Heart right ventricle (tissue), 16 donors: ENCODE measurements around the gene GORASP1. TPM values are rescaled to one million over a fixed set of nuclear protein-coding genes. Genes with fewer than 3 reads are reported as not detected.

Experiments
- ATAC-seq, 8 donors: fragments of 200-7000 bp; cut with Tn5 transposase; one replicate each; pipeline ENCODE4 v1.9.1; 2020; ENCODE audit warnings: mild to moderate bottlenecking in 8 of 8, moderate library complexity in 8 of 8, moderate number of reproducible peaks in 1 of 8
- DNase-seq, 2 donors: peaks; one replicate each; pipeline ENCODE4 v3.0.0-alpha.2; 2020
- H3K27ac ChIP-seq, 10 donors: fragments of 200-600 bp; sonication (generic) in 2 of 10; one replicate each; pipeline versions ENCODE4 v1.5.0 to v1.8.0; 2020 to 2022; ENCODE audit warnings: mild to moderate bottlenecking in 3 of 10
- H3K27me3 ChIP-seq, 7 donors: fragments of 200-600 bp; one replicate each; pipeline ENCODE4 v1.8.0; 2021 to 2022; ENCODE audit warnings: mild to moderate bottlenecking in 2 of 7
- H3K36me3 ChIP-seq, 9 donors: fragments of 200-600 bp; sonication (generic) in 1 of 9; one replicate each; pipeline versions ENCODE4 v1.5.0 to v1.8.0; 2020 to 2022; ENCODE audit warnings: mild to moderate bottlenecking in 2 of 9
- H3K4me1 ChIP-seq, 9 donors: fragments of 200-600 bp; sonication (generic) in 1 of 9; one replicate each; pipeline versions ENCODE4 v1.5.0 to v1.8.0; 2020 to 2022; ENCODE audit warnings: mild to moderate bottlenecking in 4 of 9
- H3K4me3 ChIP-seq, 10 donors: fragments of 200-600 bp; sonication (generic) in 2 of 10; one replicate each; pipeline versions ENCODE4 v1.5.0 to v1.8.0; 2020 to 2022; ENCODE audit warnings: mild to moderate bottlenecking in 7 of 10, moderate library complexity in 2 of 10
- H3K9me3 ChIP-seq, 11 donors: fragments of 200-600 bp in 10 of 11; sonication (generic) in 2 of 11; one replicate each; pipeline versions ENCODE4 v1.5.0 to v1.8.0; 2013 to 2022; ENCODE audit warnings: mild to moderate bottlenecking in 2 of 11, control low read depth in 1 of 11, moderate library complexity in 1 of 11
- WGBS, 2 donors: extraction: QIAGEN DNeasy Blood & Tissue Kit; methylation state at CpG; one replicate each; pipeline ENCODE4 v1.1.7; 2013; ENCODE audit warnings: inconsistent platforms in 1 of 2; 5-methylcytosine and 5-hydroxymethylcytosine counted together
- intact Hi-C, 10 donors: fragments of 100-400 bp; cut with DNase I; formaldehyde crosslinking; loops; one replicate each; pipeline versions ENCODE4 v1.11.1 to v1.14.2; 2022
- polyA plus RNA-seq, 2 donors: library from polyadenylated mRNA; stranded (reverse); fragments of 200-250 nt; gene quantifications; one replicate each; pipeline ENCODE4 v1.2.3, GENCODE V29; 2013
- total RNA-seq, 10 donors: library from RNA; stranded (reverse); fragmentation: NEBNext Ultra II Directional in 3 of 10; extraction: Animal tissue kit (Norgen Biotek cat#: 25700) in 3 of 10; gene quantifications; one replicate each; pipeline versions ENCODE4 v1.2.1 to v1.2.4, GENCODE V29; 2021 to 2023
- TF ChIP-seq, protein P1 (sequence below), 9 donors: fragments of 200-600 bp; sonication (generic) in 2 of 9; IDR thresholded peaks; one replicate each; pipeline versions ENCODE4 v1.5.0 to v1.8.0; 2021 to 2022; ENCODE audit warnings: antibody characterized with exemption in 9 of 9, mild to moderate bottlenecking in 5 of 9, moderate library complexity in 1 of 9
- donor health status: Arrhythmogenic right ventricular cardiomyopathy.
- donor health status: ischemic (EF 13 %, LVEDD 7.1; RV severe dilation, severe dysfunction).
- donor health status: healthy with polysubstance abuse.
- donor health status: DM: no; HTN: yes; CAD: no.
- donor health status: DM: no; HTN: no; CAD: no.
- donor health status: ischemic (EF 25% LVEDD 6.9; RV normal size, moderate dysfunction).
- donor health status: ischemic (EF 25% LVEDD 5.7; RV mildly dilated, moderate dysfunction).
- donor health status: healthy.
- donor health status: DM: yes; HTN: yes; CAD: no.
- donor health status: Ischemic cardiomyopathy.
- donor health status: ischemic (EF 35%, LVEDD 5.7; RV mildly dilated, moderate dysfunction).
- donor health status: nonischemic (EF 11% LVEDD 7.7; RV severe dilation, severe dysfunction).
- donor health status: DM: yes; HTN: yes; CAD: no.
- donor health status: PGD.
- donor health status: ischemic (EF 29% LVEDD 5.4; RV normal size, mild dysfunction).
- donor health status: nonischemic (EF 23%, LVEDD 6.1; RV moderate dilation, normal function).

GORASP1 gene
- total and polyA plus RNA-seq, 12 donors: 28.4 to 54.2 (median 40.6) TPM

DNA sequence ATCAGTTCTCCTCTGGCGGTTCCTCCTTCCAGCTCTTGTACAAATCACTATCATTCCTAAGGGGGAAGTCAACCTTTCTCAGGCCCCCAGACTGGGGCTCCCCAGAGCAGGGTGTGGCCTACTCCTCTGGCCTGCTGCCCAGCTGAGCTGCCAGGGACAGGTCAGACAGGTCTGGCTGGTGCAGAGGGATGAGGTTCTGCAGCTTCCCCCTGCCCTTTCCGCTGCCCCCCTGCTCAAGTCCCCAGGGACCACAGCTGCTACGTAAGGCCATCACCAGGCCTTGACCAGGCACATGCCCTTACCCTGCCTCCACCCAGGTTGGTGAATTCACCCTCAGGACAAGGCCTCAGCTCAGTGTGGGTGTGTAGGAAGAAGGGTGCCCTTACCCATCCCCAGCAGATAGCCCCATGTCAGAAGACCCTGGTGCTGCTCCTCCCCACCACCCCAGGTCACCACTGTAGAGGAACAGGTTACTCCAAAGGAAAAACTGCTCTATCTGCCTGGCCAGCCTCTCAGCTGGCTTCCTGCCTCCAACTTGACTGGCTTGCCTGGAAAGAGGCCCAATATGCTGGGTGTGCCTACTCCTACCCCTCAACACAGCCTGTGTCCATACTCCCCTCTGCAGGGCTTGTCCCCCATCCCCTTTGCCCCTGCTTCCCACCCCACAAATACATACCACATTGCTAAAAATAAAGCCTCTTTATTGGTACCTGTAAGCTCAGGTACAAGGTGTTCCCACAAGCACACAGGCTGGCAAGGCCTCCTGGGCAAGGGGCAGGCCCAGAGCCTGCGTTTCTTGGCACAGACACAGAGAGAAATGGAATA is 34.0 kb upstream of the GORASP1 start:
- peaks cover 37 to 78% (median 58%) of the 10 kb centered on the region in 9 donors for H3K4me1 ChIP-seq
- H3K27ac ChIP-seq: peak overlapping the region in 8 of 10 donors; percentile 4 to 65 (median 47)
- ATAC-seq (peak; percentile 17 to 61 (median 50)), DNase-seq (peak; percentile 60 to 67)
- H3K27me3 ChIP-seq: no peaks in the 10 kb centered on the region
- TF ChIP-seq, protein P1, sequence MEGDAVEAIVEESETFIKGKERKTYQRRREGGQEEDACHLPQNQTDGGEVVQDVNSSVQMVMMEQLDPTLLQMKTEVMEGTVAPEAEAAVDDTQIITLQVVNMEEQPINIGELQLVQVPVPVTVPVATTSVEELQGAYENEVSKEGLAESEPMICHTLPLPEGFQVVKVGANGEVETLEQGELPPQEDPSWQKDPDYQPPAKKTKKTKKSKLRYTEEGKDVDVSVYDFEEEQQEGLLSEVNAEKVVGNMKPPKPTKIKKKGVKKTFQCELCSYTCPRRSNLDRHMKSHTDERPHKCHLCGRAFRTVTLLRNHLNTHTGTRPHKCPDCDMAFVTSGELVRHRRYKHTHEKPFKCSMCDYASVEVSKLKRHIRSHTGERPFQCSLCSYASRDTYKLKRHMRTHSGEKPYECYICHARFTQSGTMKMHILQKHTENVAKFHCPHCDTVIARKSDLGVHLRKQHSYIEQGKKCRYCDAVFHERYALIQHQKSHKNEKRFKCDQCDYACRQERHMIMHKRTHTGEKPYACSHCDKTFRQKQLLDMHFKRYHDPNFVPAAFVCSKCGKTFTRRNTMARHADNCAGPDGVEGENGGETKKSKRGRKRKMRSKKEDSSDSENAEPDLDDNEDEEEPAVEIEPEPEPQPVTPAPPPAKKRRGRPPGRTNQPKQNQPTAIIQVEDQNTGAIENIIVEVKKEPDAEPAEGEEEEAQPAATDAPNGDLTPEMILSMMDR (IDR thresholded peaks at IDR 0.05): no peak
- intact Hi-C loops: loop anchor here in 2 of 10 donors (5.0 to 10.0 kb wide), 2 partner anchors 41 to 243 kb away; partner anchors contain the start of gene SLC25A38 (in 1 of the 2)
- peaks cover 0 to 83% (median 41%) of the 10 kb centered on the region in 9 donors for H3K36me3 ChIP-seq
- WGBS, 2 donors: 33 to 38% methylated on average over 4 of the region's 4 CpGs
- H3K9me3 ChIP-seq: no peaks in the 10 kb centered on the region
- H3K4me3 ChIP-seq: no peak overlapping the region

GRCh38 chr3:39140341-39140971 is 33.0 kb upstream of the GORASP1 start:
- intact Hi-C loops: loop anchor here in 2 of 10 donors (5.0 to 10.0 kb wide), 2 partner anchors 42 to 244 kb away; partner anchors contain the start of gene SLC25A38 (in 1 of the 2)
- no peaks in the 10 kb centered on the region for H3K9me3 ChIP-seq
- DNase-seq (no peak), ATAC-seq (no peak)
- no peaks in the 10 kb centered on the region for H3K27me3 ChIP-seq
- no peak overlapping the region for H3K4me3 ChIP-seq
- H3K36me3 ChIP-seq: peaks cover 0 to 74% (median 32%) of the 10 kb centered on the region in 9 donors
- H3K4me1 ChIP-seq: peaks cover 33 to 78% (median 56%) of the 10 kb centered on the region in 9 donors
- peak overlapping the region in 5 of 10 donors; percentile 30 to 65 (median 48) for H3K27ac ChIP-seq
- WGBS, 2 donors: 92 to 94% methylated on average over 2 of the region's 2 CpGs
- TF ChIP-seq, protein P1 (IDR thresholded peaks at IDR 0.05): no peak

GRCh38 chr3:39139442-39139841 is 32.0 kb upstream of the GORASP1 start:
- TF ChIP-seq, protein P1 (IDR thresholded peaks at IDR 0.05): no peak
- no peak for ATAC-seq
- Histone ChIP-seq H3K27me3 (no peaks in the 10 kb centered on the region), H3K9me3 (no peaks in the 10 kb centered on the region), H3K4me1 (peaks cover 37 to 82% (median 65%) of the 10 kb centered on the region in 9 donors), H3K4me3 (no peak overlapping the region), H3K27ac (peak overlapping the region in 2 of 10 donors; percentile 15 to 48), H3K36me3 (peaks cover 0 to 64% (median 22%) of the 10 kb centered on the region in 9 donors)
- DNase-seq: no peak
- 74 to 81% methylated on average over 2 of the region's 2 CpGs for WGBS, 2 donors
- intact Hi-C loops: loop anchor here in 5 of 10 donors (5.0 to 10.0 kb wide), 3 partner anchors 38 to 48 kb away; no protein-coding TSS in a partner anchor

GRCh38 chr3:39138804-39139415 is 31.5 kb upstream of the GORASP1 start:
- ATAC-seq (peak in 6 of 8 donors; percentile 25 to 61 (median 36)), DNase-seq (peak; percentile 60 to 69)
- TF ChIP-seq, protein P1 (IDR thresholded peaks at IDR 0.05): no peak
- Histone ChIP-seq H3K27me3 (no peaks in the 10 kb centered on the region), H3K36me3 (peaks cover 0 to 58% (median 17%) of the 10 kb centered on the region in 9 donors), H3K4me3 (no peak overlapping the region), H3K9me3 (no peaks in the 10 kb centered on the region), H3K4me1 (peaks cover 37 to 87% (median 65%) of the 10 kb centered on the region in 9 donors), H3K27ac (peak overlapping the region in 1 of 10 donors; percentile 15)
- intact Hi-C loops: loop anchor here in 5 of 10 donors (5.0 to 10.0 kb wide), 3 partner anchors 38 to 48 kb away; no protein-coding TSS in a partner anchor
- WGBS, 2 donors: 75 to 77% methylated on average over 7 of the region's 7 CpGs
